IPS DF 6.9 (cell line): Measurements from ENCODE around the gene TPGS1.

Experiments used
- DNase-seq: peaks from one replicate; pipeline ENCODE4 v3.0.0-alpha.2; 2013; ENCODE audit warnings: low read depth, low spot score
- H3K27ac ChIP-seq: one replicate; pipeline ENCODE4 v1.5.1; 2013; ENCODE audit warnings: low read length, control low read depth
- H3K27me3 ChIP-seq: 2 replicates; pipeline ENCODE4 v1.6.1; 2013; ENCODE audit warnings: mild to moderate bottlenecking, low read length; ENCODE audit not compliant: control insufficient read depth, insufficient read depth
- H3K36me3 ChIP-seq: 2 replicates; pipeline ENCODE4 v1.6.1; 2013; ENCODE audit warnings: low read length; ENCODE audit not compliant: control insufficient read depth, insufficient read depth
- H3K4me1 ChIP-seq: 2 replicates; pipeline ENCODE4 v1.6.1; 2013; ENCODE audit warnings: low read length; ENCODE audit not compliant: control insufficient read depth, insufficient read depth
- H3K4me3 ChIP-seq: 2 replicates; pipeline ENCODE4 v1.5.1; 2013; ENCODE audit warnings: mild to moderate bottlenecking, low read length
- H3K9me3 ChIP-seq: 2 replicates; pipeline ENCODE4 v1.6.1; 2013; ENCODE audit warnings: low read length, inconsistent platforms; ENCODE audit not compliant: control insufficient read depth, insufficient read depth
- WGBS: extraction: QIAGEN DNeasy Blood & Tissue Kit; methylation state at CpG from one replicate; pipeline ENCODE4 v1.1.7; 2013; ENCODE audit warnings: mixed read lengths, missing lambda C conversion rate; ENCODE audit not compliant: insufficient read length, insufficient coverage; 5-methylcytosine and 5-hydroxymethylcytosine counted together

The TPGS1 gene, protein sequence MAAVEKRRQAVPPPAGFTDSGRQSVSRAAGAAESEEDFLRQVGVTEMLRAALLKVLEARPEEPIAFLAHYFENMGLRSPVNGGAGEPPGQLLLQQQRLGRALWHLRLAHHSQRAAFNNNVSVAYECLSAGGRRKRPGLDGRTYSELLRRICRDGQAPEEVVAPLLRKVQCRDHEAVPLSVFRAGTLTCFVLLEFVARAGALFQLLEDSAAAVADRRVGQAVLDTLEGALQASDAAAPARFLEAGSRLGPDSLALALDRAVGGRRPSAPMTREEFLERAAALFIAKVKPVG

DNA sequence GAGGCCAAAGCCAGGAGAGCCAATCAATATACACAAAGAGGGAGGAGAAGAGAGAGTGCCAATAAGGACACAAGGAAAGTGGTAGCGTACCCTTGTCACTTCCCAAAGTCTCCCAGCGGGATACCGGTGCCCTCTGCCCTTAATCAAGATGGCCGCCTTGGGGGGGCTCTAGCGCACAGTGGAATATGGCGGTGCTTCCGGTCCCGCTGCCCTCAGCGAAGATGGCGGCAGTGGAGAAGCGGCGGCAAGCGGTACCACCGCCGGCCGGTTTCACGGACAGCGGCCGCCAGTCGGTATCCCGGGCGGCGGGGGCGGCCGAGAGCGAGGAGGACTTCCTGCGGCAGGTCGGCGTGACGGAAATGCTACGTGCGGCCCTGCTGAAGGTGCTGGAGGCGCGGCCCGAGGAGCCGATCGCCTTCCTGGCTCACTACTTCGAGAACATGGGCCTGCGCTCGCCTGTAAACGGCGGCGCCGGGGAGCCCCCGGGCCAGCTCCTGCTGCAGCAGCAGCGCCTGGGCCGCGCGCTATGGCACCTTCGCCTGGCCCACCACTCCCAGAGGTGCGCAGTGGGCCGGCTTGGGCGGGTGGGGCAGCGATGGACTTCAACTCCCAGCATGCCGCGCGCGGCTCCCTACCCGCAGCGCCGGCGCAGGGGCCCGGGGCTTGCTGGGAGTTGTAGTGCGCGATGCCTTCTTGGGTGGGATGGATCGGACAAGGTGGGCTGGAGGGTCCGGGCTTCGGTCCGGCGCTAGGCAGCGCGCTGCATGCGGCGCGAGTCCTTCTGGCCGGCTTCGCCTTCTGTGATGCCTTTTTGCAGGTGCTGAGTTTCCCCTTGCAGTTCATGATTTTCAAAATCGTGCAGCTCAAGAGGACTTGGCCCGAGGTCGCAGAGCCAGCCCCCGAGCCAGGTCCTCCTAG lies at the start of gene TPGS1:
TPGS1 (plus strand) TSS at position 212 of the 918 bp plus-strand sequence; CDS start at position 222, 10 bp downstream.
- H3K4me1 ChIP-seq, result no peaks in the 10 kb centered on the region; the same call in none of the 2 replicates
- H3K27me3 ChIP-seq, result no peaks in the 10 kb centered on the region
- no CpG with 5 or more reads among the region's 81 CpGs for WGBS
- DNase-seq, result no peak
- no peaks in the 10 kb centered on the region for H3K9me3 ChIP-seq
- peak within 1 kb of the TSS; percentile 86 for H3K4me3 ChIP-seq
- H3K36me3 ChIP-seq, result no peaks in the 10 kb centered on the region
- H3K27ac ChIP-seq, result no peak within 1 kb of the TSS

DNA sequence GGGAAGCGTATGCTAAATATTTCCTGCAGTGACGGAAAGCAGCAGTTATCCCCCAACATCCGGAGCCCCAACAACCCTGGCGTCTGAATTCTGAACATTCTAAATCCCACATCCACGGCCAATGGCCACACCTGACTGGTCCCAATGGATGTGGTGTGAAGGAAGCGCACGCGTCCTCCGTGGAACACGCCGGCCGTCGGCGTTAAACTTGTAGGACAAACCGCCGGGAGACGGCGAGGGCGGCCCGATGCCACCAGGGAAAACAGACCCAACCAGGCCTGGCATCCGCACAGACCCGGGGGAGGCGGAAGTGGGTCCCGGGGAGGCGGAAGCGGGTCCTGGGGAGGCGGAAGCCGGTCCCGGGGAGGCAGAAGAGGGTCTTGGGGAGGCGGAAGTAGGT lies 49.7 kb upstream of the TPGS1 start:
- no peaks in the 10 kb centered on the region for H3K4me1 ChIP-seq
- H3K9me3 ChIP-seq, result no peaks in the 10 kb centered on the region
- peaks cover 7% of the 10 kb centered on the region for H3K27me3 ChIP-seq
- no peak overlapping the region for H3K4me3 ChIP-seq
- H3K36me3 ChIP-seq, result no peaks in the 10 kb centered on the region; the same call in 1 of the 2 replicates
- no CpG with 5 or more reads among the region's 30 CpGs for WGBS
- H3K27ac ChIP-seq, result no peak overlapping the region
- DNase-seq, result no peak

DNA sequence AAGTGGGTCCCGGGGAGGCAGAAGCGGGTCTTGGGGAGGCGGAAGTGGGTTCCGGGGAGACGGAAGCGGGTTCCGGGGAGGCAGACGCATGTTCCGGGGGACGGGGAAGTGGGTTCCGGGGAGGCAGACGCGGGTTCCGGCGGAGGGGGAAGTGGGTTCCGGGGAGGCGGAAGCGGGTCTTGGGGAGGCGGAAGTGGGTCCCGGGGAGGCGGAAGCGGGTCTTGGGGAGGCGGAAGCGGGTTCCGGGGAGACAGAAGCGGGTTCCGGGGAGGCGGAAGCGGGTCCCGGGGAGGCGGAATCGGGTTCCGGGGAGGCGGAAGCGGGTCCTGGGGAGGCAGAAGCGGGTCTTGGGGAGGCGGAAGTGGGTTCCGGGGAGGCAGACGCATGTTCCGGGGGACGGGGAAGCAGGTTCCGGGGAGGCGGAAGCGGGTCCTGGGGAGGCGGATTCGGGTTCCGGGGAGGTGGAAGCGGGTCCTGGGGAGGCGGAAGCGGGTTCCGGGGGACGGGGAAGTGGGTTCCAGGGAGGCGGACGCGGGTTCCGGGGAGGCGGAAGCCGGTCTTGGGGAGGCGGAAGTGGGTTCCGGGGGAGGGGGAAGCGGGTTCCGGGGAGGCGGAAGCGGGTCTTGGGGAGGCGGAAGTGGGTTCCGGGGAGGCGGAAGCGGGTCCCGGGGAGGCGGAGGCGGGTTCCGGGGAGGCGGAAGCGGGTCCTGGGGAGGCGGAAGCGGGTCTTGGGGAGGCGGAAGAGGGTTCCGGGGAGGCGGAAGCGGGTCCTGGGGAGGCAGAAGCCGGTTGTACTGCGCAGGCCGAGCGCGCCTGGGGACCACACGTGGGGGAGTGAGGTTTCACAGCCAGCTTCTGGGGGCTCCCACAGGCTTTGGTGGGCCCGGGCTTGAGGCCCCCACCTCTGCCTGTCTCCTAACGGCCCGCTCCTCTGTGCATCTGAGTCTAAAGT lies 48.9 kb upstream of the TPGS1 start:
- Histone ChIP-seq H3K27me3 (peaks cover 7% of the 10 kb centered on the region), H3K27ac (no peak overlapping the region), H3K4me1 (no peaks in the 10 kb centered on the region), H3K4me3 (no peak overlapping the region), H3K36me3 (no peaks in the 10 kb centered on the region; the same call in 1 of the 2 replicates), H3K9me3 (no peaks in the 10 kb centered on the region)
- DNase-seq, result no peak
- WGBS, result no CpG with 5 or more reads among the region's 89 CpGs

DNA sequence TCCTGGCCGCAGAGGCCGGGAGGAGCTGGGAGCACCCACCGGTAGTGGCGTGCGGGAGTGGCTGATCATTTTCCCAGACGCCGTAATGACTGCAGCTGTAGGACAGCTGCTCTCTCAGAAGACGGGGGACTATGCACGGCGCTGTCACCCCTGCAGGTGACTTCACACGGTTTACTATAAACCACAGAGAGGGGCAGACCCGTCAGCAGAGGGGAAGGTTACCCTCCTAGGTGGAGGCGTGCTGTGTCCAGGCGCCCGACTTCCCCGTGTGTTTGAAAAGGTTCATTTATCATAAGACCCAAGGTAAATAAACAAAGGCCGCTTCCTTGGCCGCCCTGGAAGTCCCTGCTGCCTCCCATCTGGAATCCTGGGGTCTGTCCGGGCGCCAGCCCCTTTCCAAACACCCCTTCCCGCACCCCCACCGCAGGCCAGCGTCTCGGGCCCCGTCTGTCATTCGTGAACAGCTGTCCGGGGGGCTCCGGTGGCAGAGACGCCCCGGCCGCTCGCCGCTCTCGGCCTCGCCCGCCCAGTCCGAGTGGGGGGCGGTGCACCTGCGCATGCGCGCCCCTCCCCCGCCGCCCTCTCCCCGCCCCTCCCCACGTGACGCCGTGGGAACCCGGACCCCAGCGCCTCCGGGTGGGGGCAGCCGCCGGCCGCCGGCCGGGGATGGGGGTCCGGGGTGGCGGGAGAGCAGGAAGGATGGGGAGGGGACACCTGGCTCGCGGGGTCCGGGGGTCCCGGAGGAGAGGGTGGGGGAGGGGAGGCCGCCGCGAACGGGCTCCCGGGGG lies 47.4 kb upstream of the TPGS1 start:
- no CpG with 5 or more reads among the region's 66 CpGs for WGBS
- peaks cover 7% of the 10 kb centered on the region for H3K27me3 ChIP-seq
- DNase-seq, result no peak
- H3K9me3 ChIP-seq, result no peaks in the 10 kb centered on the region
- peak overlapping the region; percentile 59; the same call in 1 of the 2 replicates for H3K4me3 ChIP-seq
- no peaks in the 10 kb centered on the region; the same call in 1 of the 2 replicates for H3K36me3 ChIP-seq
- H3K27ac ChIP-seq, result no peak overlapping the region
- no peaks in the 10 kb centered on the region for H3K4me1 ChIP-seq

DNA sequence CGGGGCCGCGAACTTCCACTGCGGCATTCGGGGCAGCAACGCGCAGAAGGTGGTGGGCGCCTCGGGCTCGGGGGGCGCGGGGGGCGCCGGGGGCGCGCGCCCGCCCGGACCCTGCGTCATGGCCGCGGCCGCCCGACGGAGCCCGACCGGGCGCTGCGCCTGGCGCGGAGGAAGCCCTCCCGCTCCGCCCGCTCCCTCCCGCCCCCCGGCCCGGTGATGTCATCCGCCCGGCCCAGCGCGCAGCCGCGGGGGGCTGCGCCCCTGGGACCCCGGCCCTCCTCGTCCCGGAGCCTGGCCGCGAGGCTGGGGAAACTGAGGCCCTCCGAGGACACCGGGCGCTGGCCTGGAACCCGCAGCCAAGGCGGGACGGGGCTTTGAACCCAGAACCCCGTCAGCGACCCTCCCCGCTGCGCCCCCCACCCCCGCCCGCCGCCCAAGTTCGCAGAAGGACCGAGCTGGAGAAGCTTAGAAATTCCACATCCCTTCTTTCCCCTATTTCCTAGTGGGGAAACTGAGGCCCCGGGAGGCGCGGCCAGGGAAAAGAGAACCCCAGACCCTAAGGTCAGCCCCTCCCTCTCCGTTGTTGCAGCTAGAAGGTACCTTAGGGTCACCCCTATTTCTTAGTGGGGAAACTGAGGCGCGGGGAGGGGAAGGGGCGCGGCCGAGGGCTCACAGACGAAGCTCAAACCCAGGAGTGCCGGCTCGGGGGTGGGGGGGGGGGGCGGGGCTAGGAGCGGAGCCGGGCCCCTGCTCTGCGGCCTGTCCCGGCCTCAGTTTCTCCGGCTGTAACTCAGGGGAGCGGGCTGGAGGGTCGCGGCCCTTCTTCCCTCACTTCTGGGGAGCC lies 46.2 kb upstream of the TPGS1 start, which contains the start of gene SHC2:
SHC2 (minus strand) TSS at position 157 of the 844 bp plus-strand sequence; CDS start at position 120, 37 bp downstream.
- DNase-seq, result no peak
- no peak within 1 kb of the TSS for H3K27ac ChIP-seq
- peak within 1 kb of the TSS; percentile 59 for H3K4me3 ChIP-seq
- H3K27me3 ChIP-seq, result peaks cover 7% of the 10 kb centered on the region
- no peaks in the 10 kb centered on the region for H3K4me1 ChIP-seq
- no peaks in the 10 kb centered on the region; the same call in 1 of the 2 replicates for H3K36me3 ChIP-seq
- H3K9me3 ChIP-seq, result no peaks in the 10 kb centered on the region
- WGBS, result no CpG with 5 or more reads among the region's 85 CpGs

DNA sequence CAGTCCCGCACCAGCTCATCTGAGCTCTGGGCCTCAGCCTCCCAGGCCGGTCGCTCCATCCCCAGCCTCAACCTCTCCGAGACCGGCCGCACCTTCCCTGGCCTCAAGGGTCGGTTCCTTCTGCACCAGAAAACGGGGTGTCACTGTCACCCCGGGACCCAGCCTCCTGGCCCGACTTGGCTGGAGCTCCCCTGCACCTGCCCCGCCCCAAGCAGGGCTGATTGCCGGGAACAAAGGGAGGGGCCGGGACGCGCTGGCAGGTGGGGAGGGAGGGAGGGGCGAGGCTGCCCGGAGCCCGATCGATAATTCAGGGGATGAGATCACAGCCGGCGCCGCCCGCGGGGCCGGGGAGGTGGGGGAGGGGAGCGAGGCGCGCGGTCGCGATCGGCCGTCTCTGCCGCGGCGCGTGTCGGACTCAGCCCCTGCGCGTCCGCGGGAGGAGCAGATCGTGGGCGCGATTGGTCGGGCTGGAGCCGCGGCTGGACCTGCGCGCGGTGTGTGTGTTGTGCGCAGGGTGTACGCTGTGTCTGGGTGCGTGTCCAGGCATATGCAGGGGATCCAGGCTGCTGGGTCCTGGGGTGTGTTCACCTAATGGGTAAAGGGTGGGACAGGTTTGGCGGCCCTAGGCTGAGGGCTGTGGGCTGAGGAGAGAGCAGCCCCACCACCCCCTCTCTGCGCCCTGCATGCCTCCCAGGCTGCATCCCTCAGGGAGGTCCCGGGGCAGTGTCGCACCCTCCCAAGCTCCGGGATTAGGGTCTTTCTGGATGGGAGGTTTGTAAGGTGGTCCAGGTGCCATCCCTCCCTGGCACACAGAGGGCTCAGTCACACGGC lies 45.4 kb upstream of the TPGS1 start:
- Histone ChIP-seq H3K27me3 (peaks cover 7% of the 10 kb centered on the region), H3K36me3 (no peaks in the 10 kb centered on the region; the same call in 1 of the 2 replicates), H3K27ac (no peak overlapping the region), H3K4me1 (no peaks in the 10 kb centered on the region), H3K9me3 (no peaks in the 10 kb centered on the region), H3K4me3 (peak overlapping the region; percentile 25; the same call in 1 of the 2 replicates)
- WGBS, result no CpG with 5 or more reads among the region's 60 CpGs
- DNase-seq, result no peak

DNA sequence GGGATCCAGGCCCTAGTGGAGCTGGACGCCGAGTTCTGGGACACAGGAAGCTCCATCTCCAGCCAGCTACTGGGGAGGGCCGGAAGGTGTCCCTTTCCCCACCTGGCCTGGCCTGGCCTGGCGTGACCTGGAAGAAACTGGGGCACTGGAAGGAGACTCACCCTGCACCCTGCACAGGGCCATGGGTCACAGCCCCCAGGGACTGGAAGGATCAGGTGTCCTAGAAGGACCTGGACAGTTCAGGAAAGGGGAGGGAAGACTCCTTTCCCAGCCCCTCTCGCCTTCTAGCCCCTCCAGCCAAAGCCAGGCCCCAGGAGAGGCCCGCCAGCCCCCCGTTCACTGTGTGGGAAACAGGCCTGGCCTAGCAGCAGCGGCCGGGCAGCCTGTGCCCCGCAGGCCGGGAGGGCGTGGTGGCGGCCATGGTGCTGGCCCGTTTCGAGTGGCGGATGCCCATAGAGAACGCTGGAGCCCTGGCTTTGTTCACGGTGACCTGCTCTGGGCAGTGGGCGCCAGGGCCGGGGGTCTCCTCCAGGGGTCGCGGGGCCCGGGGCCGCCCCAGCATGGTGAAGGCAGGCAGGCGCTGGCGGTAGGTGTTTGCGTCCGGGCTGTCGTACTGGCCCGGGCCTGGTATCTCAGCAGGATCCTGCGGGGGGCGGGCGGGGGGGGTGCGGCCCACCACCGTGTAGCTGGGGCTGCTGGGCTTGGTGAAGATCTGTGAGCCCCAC lies 43.7 kb upstream of the TPGS1 start:
- H3K9me3 ChIP-seq, result no peaks in the 10 kb centered on the region
- peaks cover 7% of the 10 kb centered on the region for H3K27me3 ChIP-seq
- no peak for DNase-seq
- H3K27ac ChIP-seq, result no peak overlapping the region
- WGBS, result no CpG with 5 or more reads among the region's 35 CpGs
- no peaks in the 10 kb centered on the region for H3K4me1 ChIP-seq
- H3K36me3 ChIP-seq, result no peaks in the 10 kb centered on the region; the same call in 1 of the 2 replicates
- no peak overlapping the region for H3K4me3 ChIP-seq

DNA sequence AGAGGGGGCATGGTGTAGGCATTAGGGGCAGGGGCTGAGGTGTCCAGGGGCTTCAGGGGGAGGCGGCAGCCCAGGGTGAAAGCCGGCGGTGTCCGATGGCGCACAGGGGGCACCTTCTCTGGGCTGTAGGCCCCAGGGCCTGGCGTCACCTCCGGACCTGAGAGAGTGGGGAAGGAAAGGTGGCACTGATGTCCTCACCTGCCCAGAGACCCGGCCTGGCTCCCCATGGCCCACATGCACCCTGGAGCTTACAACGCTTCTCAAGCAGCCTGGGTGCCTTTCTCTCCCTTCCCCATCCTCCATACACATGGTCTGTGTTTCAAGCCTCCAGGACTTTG lies 43.1 kb upstream of the TPGS1 start:
- Histone ChIP-seq H3K27me3 (peaks cover 7% of the 10 kb centered on the region), H3K27ac (no peak overlapping the region), H3K36me3 (no peaks in the 10 kb centered on the region), H3K4me3 (no peak overlapping the region), H3K4me1 (no peaks in the 10 kb centered on the region), H3K9me3 (no peaks in the 10 kb centered on the region)
- WGBS, result no CpG with 5 or more reads among the region's 9 CpGs
- DNase-seq, result no peak
